HUES48 (cell line): ENCODE measurements around the gene GAGE12G.
"Not testable (repeated sequence)": the region's sequence is repeated elsewhere in the genome, so short reads cannot be mapped to it uniquely, and the experiment has no call there.

ENCODE experiments used
- H3K27ac ChIP-seq: one replicate; pipeline ENCODE4 v1.7.0; 2013; ENCODE audit warnings: low read depth, low read length, inconsistent platforms
- H3K27me3 ChIP-seq: 2 replicates; pipeline ENCODE4 v1.6.1; 2013; ENCODE audit warnings: mild to moderate bottlenecking, low read length; ENCODE audit not compliant: control insufficient read depth, insufficient read depth
- H3K36me3 ChIP-seq: 2 replicates; pipeline ENCODE4 v1.6.1; 2013; ENCODE audit warnings: low read length; ENCODE audit not compliant: control insufficient read depth, insufficient read depth
- H3K4me1 ChIP-seq: 2 replicates; pipeline ENCODE4 v1.6.1; 2013; ENCODE audit warnings: mild to moderate bottlenecking, low read length; ENCODE audit not compliant: control insufficient read depth, insufficient read depth
- H3K4me3 ChIP-seq: 2 replicates; pipeline ENCODE4 v1.5.1; 2013; ENCODE audit warnings: mild to moderate bottlenecking, low read depth, low read length
- H3K9ac ChIP-seq: 2 replicates; pipeline ENCODE4 v1.6.1; 2013; ENCODE audit warnings: mild to moderate bottlenecking, low read depth, low read length, moderate library complexity
- H3K9me3 ChIP-seq: 2 replicates; pipeline ENCODE4 v1.6.1; 2013; ENCODE audit warnings: low read length; ENCODE audit not compliant: control insufficient read depth, insufficient read depth

The GAGE12G gene

DNA sequence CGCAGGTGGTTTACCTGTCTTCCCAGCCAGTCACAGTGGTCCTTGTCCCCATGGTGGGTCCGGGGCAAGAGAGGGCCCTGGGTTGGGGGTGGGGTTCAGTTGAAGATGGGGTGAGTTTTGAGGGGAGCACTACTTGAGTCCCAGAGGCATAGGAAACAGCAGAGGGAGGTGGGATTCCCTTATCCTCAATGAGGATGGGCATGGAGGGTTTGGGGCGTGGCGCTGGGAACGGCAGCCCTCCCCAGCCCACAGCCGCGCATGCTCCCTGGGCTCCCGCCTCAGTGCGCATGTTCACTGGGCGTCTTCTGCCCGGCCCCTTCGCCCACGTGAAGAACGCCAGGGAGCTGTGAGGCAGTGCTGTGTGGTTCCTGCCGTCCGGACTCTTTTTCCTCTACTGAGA lies 28.5 kb downstream of the GAGE12G start, which contains the start of gene GAGE1:
GAGE1 (plus strand) TSS at position 301 of the 400 bp plus-strand sequence. CDS start 1,155 bp downstream, outside the sequence.
- H3K9me3 ChIP-seq, H3K4me3 ChIP-seq, H3K27me3 ChIP-seq, H3K4me1 ChIP-seq, H3K36me3 ChIP-seq, H3K27ac ChIP-seq, H3K9ac ChIP-seq: not testable (repeated sequence)

DNA sequence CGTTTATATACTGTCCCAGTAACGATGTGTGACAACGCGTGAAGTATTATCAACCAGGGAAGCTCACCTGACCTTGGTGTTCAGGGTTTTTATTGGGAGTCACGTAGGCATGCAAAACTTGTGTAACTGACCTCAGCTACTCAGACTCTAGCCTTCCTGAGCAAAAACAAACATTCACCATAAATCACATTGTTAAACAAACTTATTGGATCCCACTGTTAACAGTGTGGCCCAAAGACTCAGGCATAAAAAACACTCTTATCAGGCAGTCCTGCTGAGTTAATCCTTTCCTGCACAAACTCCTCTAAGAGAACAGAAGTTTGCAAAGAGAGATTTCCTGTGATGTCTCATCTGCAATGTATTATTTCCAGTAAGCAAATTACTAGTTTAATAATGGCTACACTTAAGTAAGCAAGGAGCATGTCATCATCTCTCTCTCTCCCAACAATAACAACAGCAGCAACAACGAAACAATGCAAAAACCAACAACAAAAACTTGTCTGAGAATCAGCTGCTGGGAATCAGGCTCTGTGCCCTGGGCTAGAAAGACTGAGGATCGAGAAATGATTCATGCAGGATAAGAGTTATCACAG lies 40.6 kb downstream of the GAGE12G start:
- Histone ChIP-seq H3K27ac (no peak overlapping the region), H3K4me3 (no peak overlapping the region), H3K36me3 (no peaks in the 10 kb centered on the region), H3K4me1 (no peaks in the 10 kb centered on the region), H3K9ac (no peak overlapping the region), H3K27me3 (no peaks in the 10 kb centered on the region), H3K9me3 (peaks cover 42% of the 10 kb centered on the region)

DNA sequence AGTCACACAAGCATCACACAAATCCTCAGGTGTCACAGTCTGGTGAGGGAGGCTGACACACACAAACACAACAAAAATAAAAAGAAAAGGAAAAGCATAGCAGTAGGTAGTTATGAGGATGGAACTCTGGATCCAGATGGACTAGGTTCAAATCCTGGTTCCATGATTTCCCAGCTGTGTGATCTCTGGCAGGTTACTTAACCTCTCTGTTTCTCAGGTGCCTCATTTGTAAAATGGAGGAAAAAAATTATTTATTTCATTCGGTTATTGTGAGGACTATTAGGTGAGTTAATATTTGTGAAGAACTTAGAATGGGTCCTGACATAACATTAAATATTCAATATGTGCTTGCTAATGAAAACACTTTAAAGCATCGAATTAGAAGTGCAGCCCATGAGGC lies 48.4 kb downstream of the GAGE12G start:
- Histone ChIP-seq H3K9me3 (peaks cover 23% of the 10 kb centered on the region), H3K27me3 (no peaks in the 10 kb centered on the region)

More for the DNA sequence above, 48.4 kb downstream of the GAGE12G start:
- H3K4me3 ChIP-seq, result no peak overlapping the region
- no peak overlapping the region for H3K9ac ChIP-seq
- no peak overlapping the region for H3K27ac ChIP-seq
- no peaks in the 10 kb centered on the region for H3K4me1 ChIP-seq
- H3K36me3 ChIP-seq, result no peaks in the 10 kb centered on the region
